ENCODE data around the gene SLC10A6.
A peak's percentile ranks its signal among the peaks of the same experiment; 100 is the strongest.

The SLC10A6 gene

GRCh38 chr4:86891762-86892635 lies 42.8 kb upstream of the SLC10A6 start, which contains the start of gene C4orf36:
C4orf36 (minus strand) TSS chr4:86892422; CDS start chr4:86891520, 902 bp downstream.
- TF ChIP-seq RAD21 (IDR thresholded peaks at IDR 0.05; ENCODE audit: low read depth), result no peak; the same call in 1 of the 2 replicates
- TF ChIP-seq USF1 (IDR thresholded peaks at IDR 0.05), result no peak
- no peak for TF ChIP-seq CREB1 (IDR thresholded peaks at IDR 0.05; ENCODE audit: low read depth)
- 0 out of 2 replicates have a peak, but pooled peaks have one; percentile 52 for TF ChIP-seq TAF1 (IDR thresholded peaks at IDR 0.05; ENCODE audit: low read depth)
- TF ChIP-seq ZBTB7A (IDR thresholded peaks at IDR 0.05; ENCODE audit: low read depth), result peak; percentile 92
- peak; percentile 43; the same call in 1 of the 2 replicates for TF ChIP-seq EGR1 (IDR thresholded peaks at IDR 0.05)
- TF ChIP-seq FOXM1 (IDR thresholded peaks at IDR 0.05; ENCODE audit: borderline replicate concordance, low read depth), result no peak
- peak; percentile 77 for TF ChIP-seq NFIC (IDR thresholded peaks at IDR 0.05)
- peak; percentile 80; the same call in 1 of the 2 replicates for TF ChIP-seq MAX (IDR thresholded peaks at IDR 0.05)
- TF ChIP-seq TEAD4 (IDR thresholded peaks at IDR 0.05), result peak; percentile 79
- TF ChIP-seq EP300 (IDR thresholded peaks at IDR 0.05; ENCODE audit: borderline replicate concordance), result no peak
- TF ChIP-seq CEBPB (IDR thresholded peaks at IDR 0.05), result peak; percentile 47; the same call in 1 of the 2 replicates
- peak; percentile 29; the same call in 1 of the 2 replicates for TF ChIP-seq YY1 (IDR thresholded peaks at IDR 0.05; ENCODE audit: low read depth)
- TF ChIP-seq TCF12 (IDR thresholded peaks at IDR 0.05; ENCODE audit: low read depth), result peak; percentile 42; the same call in 1 of the 2 replicates
- no peak for TF ChIP-seq REST (IDR thresholded peaks at IDR 0.05; ENCODE audit: low read depth)

GRCh38 chr4:86890790-86891189 lies 41.6 kb upstream of the SLC10A6 start:
- TF ChIP-seq ZBTB7A (IDR thresholded peaks at IDR 0.05; ENCODE audit: low read depth), result no peak

GRCh38 chr4:86879641-86880040 lies 30.5 kb upstream of the SLC10A6 start:
- TF ChIP-seq FOXM1 (IDR thresholded peaks at IDR 0.05; ENCODE audit: borderline replicate concordance, low read depth) (no peak), TAF1 (IDR thresholded peaks at IDR 0.05; ENCODE audit: low read depth) (no peak), TCF12 (IDR thresholded peaks at IDR 0.05; ENCODE audit: low read depth) (no peak), USF1 (IDR thresholded peaks at IDR 0.05) (no peak), CEBPB (IDR thresholded peaks at IDR 0.05) (no peak)

- TF ChIP-seq NFIC (IDR thresholded peaks at IDR 0.05) (no peak), ZBTB7A (IDR thresholded peaks at IDR 0.05; ENCODE audit: low read depth) (no peak), EP300 (IDR thresholded peaks at IDR 0.05; ENCODE audit: borderline replicate concordance) (no peak), FOXM1 (IDR thresholded peaks at IDR 0.05; ENCODE audit: borderline replicate concordance, low read depth) (no peak), USF1 (IDR thresholded peaks at IDR 0.05) (no peak), CREB1 (IDR thresholded peaks at IDR 0.05; ENCODE audit: low read depth) (no peak), YY1 (IDR thresholded peaks at IDR 0.05; ENCODE audit: low read depth) (no peak), CEBPB (IDR thresholded peaks at IDR 0.05) (no peak), TAF1 (IDR thresholded peaks at IDR 0.05; ENCODE audit: low read depth) (no peak), RAD21 (IDR thresholded peaks at IDR 0.05; ENCODE audit: low read depth) (no peak), EGR1 (IDR thresholded peaks at IDR 0.05) (no peak), TCF12 (IDR thresholded peaks at IDR 0.05; ENCODE audit: low read depth) (no peak), TEAD4 (IDR thresholded peaks at IDR 0.05) (no peak), MAX (IDR thresholded peaks at IDR 0.05) (no peak), REST (IDR thresholded peaks at IDR 0.05; ENCODE audit: low read depth) (no peak)
Measured at GRCh38 chr4:86878640-86879039, 29.5 kb upstream of the SLC10A6 start.

Data from Ishikawa (cell line).